GM12892 (cell line): ENCODE results near the gene PSAP.

Experiments
- POLR2A ChIP-seq: IDR thresholded peaks from 2 replicates; pipeline ENCODE4 v1.6.1; 2011; ENCODE audit warnings: low read depth, low read length, control low read depth
- POLR2AphosphoS5 ChIP-seq: IDR thresholded peaks from 2 replicates; pipeline ENCODE4 v1.6.1; 2011; ENCODE audit warnings: low read depth, low read length, control low read depth

DNA sequence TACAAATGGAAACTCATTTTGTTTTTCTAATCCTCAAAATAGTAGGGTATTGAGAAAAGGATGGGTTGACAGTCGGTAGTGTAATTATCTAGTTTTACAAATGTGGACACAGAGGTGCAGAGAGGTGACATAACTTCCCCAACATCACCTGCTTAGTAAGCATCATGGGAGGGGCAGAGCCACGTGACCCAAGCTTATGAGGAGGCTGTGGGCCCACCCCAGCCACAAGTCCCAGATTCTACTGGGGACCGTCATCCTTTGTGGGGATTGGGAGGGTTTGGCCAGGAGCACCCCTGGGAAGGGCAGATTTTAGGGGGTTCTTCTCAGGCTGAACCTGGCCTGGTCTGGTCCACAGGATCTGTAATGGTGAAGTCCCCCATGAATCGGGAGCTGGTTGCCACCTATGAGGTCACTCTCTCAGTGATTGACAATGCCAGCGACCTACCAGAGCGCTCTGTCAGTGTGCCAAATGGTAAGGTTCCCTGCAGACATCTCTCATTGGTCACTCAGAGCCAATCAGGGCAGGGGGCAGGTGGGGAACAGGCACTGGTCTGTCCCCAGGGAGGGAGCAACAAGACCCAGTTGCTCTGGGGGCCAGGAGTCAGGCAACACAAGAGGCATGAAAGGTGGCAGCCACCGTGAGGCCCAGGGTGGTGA is 54.2 kb downstream of the PSAP start:
- TF ChIP-seq POLR2A (no peak), POLR2AphosphoS5 (no peak)
